Stimulated activated CD4-positive, alpha-beta T cell treated with anti-CD3 and anti-CD28 coated beads, TNF-alpha, amount 100 ng/mL, for 4 hours (primary cell): ENCODE measurements around the gene DEPDC4.

Experiments
- DNase-seq, 3 experiments: peaks; one replicate each; pipeline ENCODE4 v3.0.0-alpha.2; 2020; ENCODE audit warnings: low read depth in 3 of 3

The DEPDC4 gene

GRCh38 chr12:100214518-100214917 is 52.4 kb downstream of the DEPDC4 start:
- no peak for DNase-seq

GRCh38 chr12:100213016-100213891 is 53.6 kb downstream of the DEPDC4 start:
- DNase-seq = no peak

- no peak for DNase-seq
Measured at GRCh38 chr12:100211698-100212097, 55.2 kb downstream of the DEPDC4 start.

GRCh38 chr12:100208834-100209233 is 58.0 kb downstream of the DEPDC4 start:
- no peak for DNase-seq

GRCh38 chr12:100207311-100207710 is 59.6 kb downstream of the DEPDC4 start:
- DNase-seq = no peak

- DNase-seq = no peak
Measured at GRCh38 chr12:100201604-100202423, 65.1 kb downstream of the DEPDC4 start.

GRCh38 chr12:100200463-100201181 is 66.3 kb downstream of the DEPDC4 start, which contains the start of gene ACTR6:
Gene ACTR6, plus strand, starts transcription at chr12:100200815. Its CDS starts 37 bp downstream, at chr12:100200852.
- DNase-seq = peak; percentile 81 to 93 (median 92)

- peak; percentile 40 to 47 (median 44) for DNase-seq
Measured at GRCh38 chr12:100199347-100200149, 67.3 kb downstream of the DEPDC4 start.

GRCh38 chr12:100199023-100199346 is 67.9 kb downstream of the DEPDC4 start:
- DNase-seq = no peak

GRCh38 chr12:100197486-100197885 is 69.4 kb downstream of the DEPDC4 start:
- DNase-seq = no peak

GRCh38 chr12:100193085-100193484 is 73.8 kb downstream of the DEPDC4 start:
- DNase-seq = no peak
